A549 treated with DMSO at 1 μM for 4 hours (cell line): ENCODE measurements around the gene ACOT6. TPM values are rescaled to one million over a fixed set of nuclear protein-coding genes. Genes with fewer than 3 reads are reported as not detected.

Source experiments
- total RNA-seq: library from RNA; stranded (reverse); fragments of 200-300 nt; extraction: Qiagen RNA extraction; gene quantifications from 5 replicates; pipeline ENCODE4 v1.2.3, GENCODE V29; 2022; ENCODE audit warnings: low read depth

Gene ACOT6, protein sequence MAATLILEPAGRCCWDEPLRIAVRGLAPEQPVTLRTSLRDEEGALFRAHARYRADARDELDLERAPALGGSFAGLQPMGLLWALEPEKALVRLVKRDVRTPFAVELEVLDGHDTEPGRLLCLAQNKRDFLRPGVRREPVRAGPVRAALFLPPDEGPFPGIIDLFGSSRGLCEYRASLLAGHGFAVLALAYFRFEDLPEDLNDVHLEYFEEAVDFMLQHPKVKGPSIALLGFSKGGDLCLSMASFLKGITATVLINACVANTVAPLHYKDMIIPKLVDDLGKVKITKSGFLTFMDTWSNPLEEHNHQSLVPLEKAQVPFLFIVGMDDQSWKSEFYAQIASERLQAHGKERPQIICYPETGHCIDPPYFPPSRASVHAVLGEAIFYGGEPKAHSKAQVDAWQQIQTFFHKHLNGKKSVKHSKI
- not detected in 5 replicates for total RNA-seq

DNA sequence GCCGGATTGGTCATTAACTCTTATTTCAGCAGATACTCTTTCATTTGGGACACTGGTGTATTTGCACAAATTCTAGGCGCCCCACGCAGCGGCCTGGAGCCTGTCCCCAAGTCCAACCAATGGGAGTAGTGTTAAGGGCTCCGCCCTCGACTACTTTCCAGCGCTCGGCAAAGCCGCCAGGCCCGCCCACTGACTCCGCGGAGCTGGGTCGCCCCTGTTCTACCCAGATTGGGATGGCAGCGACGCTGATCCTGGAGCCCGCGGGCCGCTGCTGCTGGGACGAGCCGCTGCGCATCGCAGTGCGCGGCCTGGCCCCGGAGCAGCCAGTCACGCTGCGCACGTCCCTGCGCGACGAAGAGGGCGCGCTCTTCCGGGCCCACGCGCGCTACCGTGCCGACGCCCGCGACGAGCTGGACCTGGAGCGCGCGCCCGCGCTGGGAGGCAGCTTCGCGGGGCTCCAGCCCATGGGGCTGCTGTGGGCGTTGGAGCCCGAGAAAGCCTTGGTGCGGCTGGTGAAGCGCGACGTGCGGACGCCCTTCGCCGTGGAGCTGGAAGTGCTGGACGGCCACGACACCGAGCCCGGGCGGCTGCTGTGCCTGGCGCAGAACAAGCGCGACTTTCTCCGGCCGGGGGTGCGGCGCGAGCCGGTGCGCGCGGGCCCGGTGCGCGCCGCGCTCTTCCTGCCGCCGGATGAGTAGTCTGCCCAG lies at the start of gene ACOT6:
TSS of gene ACOT6 (plus strand) at position 179 of the 707 bp plus-strand sequence. CDS start at position 234, 55 bp downstream.

DNA sequence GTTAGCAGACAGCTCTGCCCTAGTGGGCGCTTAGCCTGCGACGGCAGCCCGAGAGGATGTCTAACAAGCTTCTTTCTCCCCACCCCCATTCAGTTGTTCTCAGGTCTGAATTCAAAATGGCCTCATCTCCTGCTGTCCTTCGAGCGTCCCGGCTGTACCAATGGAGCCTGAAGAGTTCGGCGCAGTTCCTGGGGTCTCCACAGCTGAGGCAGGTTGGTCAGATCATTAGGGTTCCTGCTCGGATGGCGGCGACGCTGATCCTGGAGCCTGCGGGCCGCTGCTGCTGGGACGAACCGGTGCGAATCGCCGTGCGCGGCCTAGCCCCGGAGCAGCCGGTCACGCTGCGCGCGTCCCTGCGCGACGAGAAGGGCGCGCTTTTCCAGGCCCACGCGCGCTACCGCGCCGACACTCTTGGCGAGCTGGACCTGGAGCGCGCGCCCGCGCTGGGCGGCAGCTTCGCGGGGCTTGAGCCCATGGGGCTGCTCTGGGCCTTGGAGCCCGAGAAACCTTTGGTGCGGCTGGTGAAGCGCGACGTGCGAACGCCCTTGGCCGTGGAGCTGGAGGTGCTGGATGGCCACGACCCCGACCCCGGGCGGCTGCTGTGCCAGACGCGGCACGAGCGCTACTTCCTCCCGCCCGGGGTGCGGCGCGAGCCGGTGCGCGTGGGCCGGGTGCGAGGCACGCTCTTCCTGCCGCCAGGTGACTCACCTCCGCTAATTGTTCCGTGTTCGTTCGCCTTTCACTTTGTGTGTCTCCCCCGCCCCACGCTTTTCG lies 42.9 kb upstream of the ACOT6 start, which contains the start of gene ACOT2:
TSS of gene ACOT2 (plus strand) at position 29 of the 774 bp plus-strand sequence. CDS start at position 57, 28 bp downstream.

DNA sequence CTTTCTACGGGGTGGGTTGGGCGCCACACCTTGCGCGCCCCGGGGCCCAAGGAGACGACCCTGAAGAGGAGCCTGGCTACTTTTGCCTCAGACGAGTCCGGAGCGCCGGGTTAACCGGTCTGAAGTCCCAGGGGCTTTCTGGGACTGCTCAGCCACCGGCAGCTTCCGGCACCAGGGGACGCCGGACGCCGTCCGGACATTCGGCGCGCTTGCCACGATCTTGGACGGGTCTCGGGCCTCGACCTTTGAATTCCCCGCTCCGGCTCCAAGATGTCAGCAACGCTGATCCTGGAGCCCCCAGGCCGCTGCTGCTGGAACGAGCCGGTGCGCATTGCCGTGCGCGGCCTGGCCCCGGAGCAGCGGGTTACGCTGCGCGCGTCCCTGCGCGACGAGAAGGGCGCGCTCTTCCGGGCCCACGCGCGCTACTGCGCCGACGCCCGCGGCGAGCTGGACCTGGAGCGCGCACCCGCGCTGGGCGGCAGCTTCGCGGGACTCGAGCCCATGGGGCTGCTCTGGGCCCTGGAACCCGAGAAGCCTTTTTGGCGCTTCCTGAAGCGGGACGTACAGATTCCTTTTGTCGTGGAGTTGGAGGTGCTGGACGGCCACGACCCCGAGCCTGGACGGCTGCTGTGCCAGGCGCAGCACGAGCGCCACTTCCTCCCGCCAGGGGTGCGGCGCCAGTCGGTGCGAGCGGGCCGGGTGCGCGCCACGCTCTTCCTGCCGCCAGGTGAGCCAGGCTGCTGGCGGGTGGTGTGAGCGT lies 20.4 kb upstream of the ACOT6 start, which contains the start of gene ACOT4:
TSS of gene ACOT4 (plus strand) at position 184 of the 760 bp plus-strand sequence. CDS start at position 271, 87 bp downstream.

DNA sequence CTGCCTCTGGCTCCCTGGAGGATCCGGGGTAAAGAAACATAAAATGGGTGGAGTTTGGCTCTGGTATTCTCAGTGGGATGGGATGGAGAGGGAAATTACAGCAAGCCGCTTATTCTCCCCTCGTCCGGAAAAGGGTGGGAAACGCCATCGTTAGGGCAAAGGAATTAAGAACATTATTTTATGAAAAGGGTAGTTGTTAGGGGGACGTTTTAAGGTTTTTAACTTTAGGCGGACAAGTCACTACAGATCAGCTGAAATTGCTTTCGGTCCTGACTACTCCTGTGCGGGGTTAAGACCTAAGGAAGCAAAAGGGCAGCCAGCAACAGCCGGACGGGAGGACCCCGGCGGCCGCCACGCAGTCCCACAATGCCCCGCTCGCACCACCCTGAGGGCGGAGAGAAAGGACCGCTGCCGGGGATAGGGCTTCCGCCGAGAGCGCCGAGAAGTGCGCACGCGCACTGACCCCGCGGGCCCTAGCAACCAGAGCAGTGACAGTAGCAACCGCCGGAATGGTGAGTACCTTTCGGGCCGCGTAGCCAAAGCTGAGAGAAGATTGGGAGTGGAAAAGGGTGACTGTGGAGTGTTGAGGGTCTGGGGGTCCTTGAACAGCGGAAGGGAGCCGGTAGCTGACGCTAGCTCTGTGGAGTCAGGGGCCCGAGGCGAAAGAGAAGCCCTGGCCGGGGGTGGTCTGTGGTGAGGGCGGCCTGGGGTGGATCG lies 32.4 kb downstream of the ACOT6 start, which contains the start of gene DNAL1:
TSS of gene DNAL1 (plus strand) at position 456 of the 717 bp plus-strand sequence. CDS start at position 510, 54 bp downstream.

Other genes starting within 250 kb of the ACOT6 start
- 32.9 to 46.5 TPM (median 42.0 TPM) in 5 replicates for gene NUMB, start 154.0 kb upstream of the ACOT6 start, total RNA-seq
- gene RIOX1, start 121.6 kb upstream of the ACOT6 start, total RNA-seq, result 24.0 to 27.8 TPM (median 27.1 TPM) in 5 replicates
- 6.4 to 7.7 TPM (median 7.1 TPM) in 5 replicates for gene ACOT1, start 75.4 kb upstream of the ACOT6 start, total RNA-seq
- not detected in 5 replicates for gene HEATR4, start 53.6 kb upstream of the ACOT6 start, total RNA-seq
- gene ACOT2, start 43.3 kb upstream of the ACOT6 start, total RNA-seq, result 44.8 to 49.9 TPM (median 47.6 TPM) in 5 replicates
- 1.4 to 2.2 TPM (median 2.1 TPM) in 5 replicates for gene ACOT4, start 20.6 kb upstream of the ACOT6 start, total RNA-seq
- gene DNAL1, start 32.5 kb downstream of the ACOT6 start, total RNA-seq, result 9.2 to 14.5 TPM (median 12.1 TPM) in 5 replicates
- 58.9 to 67.1 TPM (median 63.6 TPM) in 5 replicates for gene PNMA1, start 101.9 kb downstream of the ACOT6 start, total RNA-seq
- gene PTGR2, start 239.3 kb downstream of the ACOT6 start, total RNA-seq, result 6.7 to 11.8 TPM (median 9.6 TPM) in 5 replicates